Measurements from ENCODE around the gene MOB3B. TPM values are rescaled to one million over a fixed set of nuclear protein-coding genes. Genes with fewer than 3 reads are reported as not detected.

The MOB3B gene
- polyA plus RNA-seq, 1 of the 3 experiments (the other 2 are of a cell fraction): 0.90 TPM

- TF ChIP-seq CTCF (IDR thresholded peaks at IDR 0.05) (peak; percentile 82), RCOR1 (IDR thresholded peaks at IDR 0.05; ENCODE audit: low read length) (no peak)
Observed at GRCh38 chr9:27529316-27530278, at the start of gene MOB3B (continued).

GRCh38 chr9:27573634-27574590, 44.3 kb upstream of the MOB3B start:
- Histone ChIP-seq H3K9me2 (no peaks in the 10 kb centered on the region), H3K9me3 (no peaks in the 10 kb centered on the region), H3K4me3 (ENCODE audit: low read depth in 2 of 2, low read length in 1 of 2) (peak overlapping the region; percentile 67 to 90), H4K20me1 (ENCODE audit: insufficient read depth) (no peaks in the 10 kb centered on the region), H3K36me3 (replicated peaks in 1 of 2; ENCODE audit: control insufficient read depth in 1 of 2, insufficient read depth in 2 of 2, low read length in 1 of 2) (no peaks in the 10 kb centered on the region), H3F3A (replicated peaks; ENCODE audit: insufficient read depth) (no peaks in the 10 kb centered on the region), H3K9ac (peak overlapping the region; percentile 61), H3K27me3 (ENCODE audit: insufficient read depth) (no peaks in the 10 kb centered on the region), H3K79me2 (ENCODE audit: insufficient read depth) (peaks cover 29% of the 10 kb centered on the region), H3K4me1 (ENCODE audit: control insufficient read depth in 1 of 2, insufficient read depth in 2 of 2, low read depth in 1 of 2, low read length in 1 of 2) (peaks cover 4 to 14% of the 10 kb centered on the region in 2 experiments; a peak in 3 of 4 replicates), H2AFZ (ENCODE audit: low read depth) (peak overlapping the region; percentile 83), H3K27ac (ENCODE audit: low read depth in 2 of 2, low read length in 1 of 2) (peak overlapping the region; percentile 86 to 94), H3K4me2 (peak overlapping the region; percentile 79)
- CTCF ChIA-PET: interaction anchor here (0.9 kb wide), 1 partner anchor 268 kb away, joined by 3 read pairs; no protein-coding TSS in a partner anchor
- DNase-seq: peak; percentile 87
- 2% methylated on average over 34 of the region's 35 CpGs for WGBS (ENCODE audit: low lambda C conversion rate)
- POLR2A ChIA-PET: no interaction called here
- TF ChIP-seq YY1 (IDR thresholded peaks at IDR 0.05; ENCODE audit: low read depth): peak; percentile 90
- peak; percentile 18; the same call in 1 of the 2 replicates for TF ChIP-seq GATA2 (CRISPR knock-in tag; IDR thresholded peaks at IDR 0.05)
- TF ChIP-seq FOXJ3 (CRISPR knock-in tag; IDR thresholded peaks at IDR 0.05): 0 out of 2 replicates have a peak, but pooled peaks have one; percentile 32
- no peak for TF ChIP-seq EZH2phosphoT487 (IDR thresholded peaks at IDR 0.05; ENCODE audit: borderline replicate concordance, low read depth)
- peak; percentile 87 for TF ChIP-seq POLR2AphosphoS5 (IDR thresholded peaks at IDR 0.05; ENCODE audit: low read depth, low read length)
- TF ChIP-seq TAF1 (IDR thresholded peaks at IDR 0.05; ENCODE audit: borderline replicate concordance, low read depth, low read length): peak; percentile 76; the same call in 1 of the 2 replicates
- TF ChIP-seq SMC3 (IDR thresholded peaks at IDR 0.05; ENCODE audit: low read depth, low read length): no peak
- peak; percentile 29; the same call in 1 of the 2 replicates for TF ChIP-seq JUND (IDR thresholded peaks at IDR 0.05)
- no peak for TF ChIP-seq NFIC (IDR thresholded peaks at IDR 0.05; ENCODE audit: borderline replicate concordance)
- TF ChIP-seq ELF1 (IDR thresholded peaks at IDR 0.05): peak; percentile 96
- peak; percentile 58 for TF ChIP-seq TCF12 (IDR thresholded peaks at IDR 0.05)
- TF ChIP-seq USF1 (IDR thresholded peaks at IDR 0.05; ENCODE audit: borderline replicate concordance, low read depth): peak; percentile 57; the same call in 1 of the 2 replicates
- TF ChIP-seq EP300 (IDR thresholded peaks at IDR 0.05; ENCODE audit: borderline replicate concordance in 1 of 2, low read depth in 1 of 2, low read length in 1 of 2): 0 out of 4 replicates have a peak, but pooled peaks of 1 of the 2 experiments have one; percentile 8
- peak; percentile 37; the same call in 1 of the 2 replicates for TF ChIP-seq FOSL2 (IDR thresholded peaks at IDR 0.05; ENCODE audit: borderline replicate concordance, low read depth)
- TF ChIP-seq ZBTB33 (IDR thresholded peaks at IDR 0.05; ENCODE audit: borderline replicate concordance, low read depth): peak; percentile 94
- peak; percentile 93 for TF ChIP-seq SIN3A (IDR thresholded peaks at IDR 0.05; ENCODE audit: borderline replicate concordance, low read depth, low read length)
- TF ChIP-seq CTCF (IDR thresholded peaks at IDR 0.05): no peak
- TF ChIP-seq PBX3 (IDR thresholded peaks at IDR 0.05): peak; percentile 33; the same call in 1 of the 2 replicates
